Subcutaneous adipose tissue (tissue), 4 donors: ENCODE data around the gene CCDC159. TPM values are rescaled to one million over a fixed set of nuclear protein-coding genes. Genes with fewer than 3 reads are reported as not detected.

Source experiments
- total RNA-seq, 4 donors: library from RNA; depleted of rRNA; stranded (reverse); fragments of >200 nt; gene quantifications; one replicate each; pipeline ENCODE4 v1.1.0, GENCODE V29; 2016
- TF ChIP-seq, protein P1 (sequence below): fragments of 450-650 bp; IDR thresholded peaks from one replicate; pipeline ENCODE4 v1.5.1; 2016; ENCODE audit warnings: low read depth, mild to moderate bottlenecking, control low read depth, antibody characterized with exemption, moderate library complexity

Gene CCDC159
- total RNA-seq, 4 donors from 2014 or later = 4.6 to 33.2 (median 15.7) TPM

DNA sequence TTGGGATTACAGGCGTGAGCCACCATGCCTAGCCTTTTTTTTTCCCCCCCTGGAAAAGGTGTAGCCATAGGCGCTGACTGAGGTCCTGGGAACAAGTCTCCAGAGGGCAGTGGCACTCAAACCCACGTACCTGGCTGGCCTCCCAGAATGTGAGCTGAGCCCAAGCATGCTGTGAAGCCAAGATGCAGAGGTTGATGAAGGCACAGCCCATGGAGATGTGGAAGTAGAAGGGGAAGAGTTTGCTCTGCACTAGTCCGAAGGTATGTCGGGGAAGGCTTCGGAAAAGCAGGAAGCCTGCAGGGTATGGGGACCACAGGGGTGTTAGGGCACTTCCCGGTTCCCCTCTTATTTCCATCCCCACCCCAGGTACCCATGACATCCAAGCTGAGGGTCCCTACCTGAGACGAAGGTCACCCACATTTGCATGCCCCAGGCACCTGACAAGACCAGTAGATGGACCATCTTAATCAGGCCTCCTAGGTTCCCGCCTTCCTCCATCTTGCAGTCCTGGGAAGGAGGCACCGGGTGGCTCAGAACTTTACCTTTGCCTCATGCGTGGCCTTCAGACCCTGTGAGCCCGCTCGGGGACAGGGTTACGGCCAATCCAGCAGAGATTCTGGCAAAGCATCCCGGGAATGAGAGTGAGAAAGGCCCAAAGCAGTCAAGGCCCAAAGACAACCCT is 1.1 kb upstream of the CCDC159 start:
- TF ChIP-seq, protein P1, sequence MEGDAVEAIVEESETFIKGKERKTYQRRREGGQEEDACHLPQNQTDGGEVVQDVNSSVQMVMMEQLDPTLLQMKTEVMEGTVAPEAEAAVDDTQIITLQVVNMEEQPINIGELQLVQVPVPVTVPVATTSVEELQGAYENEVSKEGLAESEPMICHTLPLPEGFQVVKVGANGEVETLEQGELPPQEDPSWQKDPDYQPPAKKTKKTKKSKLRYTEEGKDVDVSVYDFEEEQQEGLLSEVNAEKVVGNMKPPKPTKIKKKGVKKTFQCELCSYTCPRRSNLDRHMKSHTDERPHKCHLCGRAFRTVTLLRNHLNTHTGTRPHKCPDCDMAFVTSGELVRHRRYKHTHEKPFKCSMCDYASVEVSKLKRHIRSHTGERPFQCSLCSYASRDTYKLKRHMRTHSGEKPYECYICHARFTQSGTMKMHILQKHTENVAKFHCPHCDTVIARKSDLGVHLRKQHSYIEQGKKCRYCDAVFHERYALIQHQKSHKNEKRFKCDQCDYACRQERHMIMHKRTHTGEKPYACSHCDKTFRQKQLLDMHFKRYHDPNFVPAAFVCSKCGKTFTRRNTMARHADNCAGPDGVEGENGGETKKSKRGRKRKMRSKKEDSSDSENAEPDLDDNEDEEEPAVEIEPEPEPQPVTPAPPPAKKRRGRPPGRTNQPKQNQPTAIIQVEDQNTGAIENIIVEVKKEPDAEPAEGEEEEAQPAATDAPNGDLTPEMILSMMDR = no peak

DNA sequence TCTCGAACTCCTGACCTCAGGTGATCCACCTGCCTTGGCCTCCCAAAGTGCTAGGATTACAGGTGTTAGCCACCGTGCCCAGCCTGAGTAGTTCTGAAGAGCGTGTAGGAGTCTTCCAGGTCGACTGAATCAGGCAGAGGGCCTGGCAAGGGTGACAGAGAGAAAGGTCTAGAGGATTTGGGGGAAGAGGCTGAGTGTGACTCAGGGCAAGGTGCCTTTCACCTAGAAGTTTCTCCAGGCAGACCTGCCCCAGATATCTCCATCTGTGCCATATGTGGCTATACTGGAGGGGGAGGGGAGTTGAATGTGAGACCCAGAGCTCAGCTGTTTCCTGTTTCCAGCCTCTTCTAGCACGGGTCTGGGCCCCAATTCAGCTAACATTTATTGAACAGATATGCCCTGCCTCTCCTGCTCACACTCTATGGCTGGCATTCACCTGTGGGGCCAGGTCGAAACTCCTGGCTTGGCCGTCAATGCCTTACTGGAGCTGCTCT is 1.3 kb downstream of the CCDC159 start:
- TF ChIP-seq, protein P1 = no peak

DNA sequence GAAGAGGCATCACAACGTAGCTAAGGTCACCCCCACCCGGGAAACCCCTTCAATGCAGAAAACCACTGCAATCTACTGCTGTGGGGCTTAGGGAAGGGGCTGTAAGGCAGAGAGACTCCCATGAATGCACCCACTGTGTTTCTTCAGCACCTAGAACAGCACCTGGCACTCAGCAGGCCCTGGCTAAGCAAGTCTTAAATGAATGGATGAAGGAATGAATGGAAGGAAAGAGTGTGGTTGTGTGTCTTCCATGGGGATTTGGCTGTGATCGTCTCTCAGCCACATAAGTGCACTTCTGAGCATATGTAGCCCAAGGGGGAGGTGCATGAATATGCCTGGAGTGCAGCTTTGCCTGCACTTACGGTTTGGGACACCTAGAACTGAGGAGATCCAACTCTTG is 2.9 kb downstream of the CCDC159 start:
- TF ChIP-seq, protein P1 = no peak

DNA sequence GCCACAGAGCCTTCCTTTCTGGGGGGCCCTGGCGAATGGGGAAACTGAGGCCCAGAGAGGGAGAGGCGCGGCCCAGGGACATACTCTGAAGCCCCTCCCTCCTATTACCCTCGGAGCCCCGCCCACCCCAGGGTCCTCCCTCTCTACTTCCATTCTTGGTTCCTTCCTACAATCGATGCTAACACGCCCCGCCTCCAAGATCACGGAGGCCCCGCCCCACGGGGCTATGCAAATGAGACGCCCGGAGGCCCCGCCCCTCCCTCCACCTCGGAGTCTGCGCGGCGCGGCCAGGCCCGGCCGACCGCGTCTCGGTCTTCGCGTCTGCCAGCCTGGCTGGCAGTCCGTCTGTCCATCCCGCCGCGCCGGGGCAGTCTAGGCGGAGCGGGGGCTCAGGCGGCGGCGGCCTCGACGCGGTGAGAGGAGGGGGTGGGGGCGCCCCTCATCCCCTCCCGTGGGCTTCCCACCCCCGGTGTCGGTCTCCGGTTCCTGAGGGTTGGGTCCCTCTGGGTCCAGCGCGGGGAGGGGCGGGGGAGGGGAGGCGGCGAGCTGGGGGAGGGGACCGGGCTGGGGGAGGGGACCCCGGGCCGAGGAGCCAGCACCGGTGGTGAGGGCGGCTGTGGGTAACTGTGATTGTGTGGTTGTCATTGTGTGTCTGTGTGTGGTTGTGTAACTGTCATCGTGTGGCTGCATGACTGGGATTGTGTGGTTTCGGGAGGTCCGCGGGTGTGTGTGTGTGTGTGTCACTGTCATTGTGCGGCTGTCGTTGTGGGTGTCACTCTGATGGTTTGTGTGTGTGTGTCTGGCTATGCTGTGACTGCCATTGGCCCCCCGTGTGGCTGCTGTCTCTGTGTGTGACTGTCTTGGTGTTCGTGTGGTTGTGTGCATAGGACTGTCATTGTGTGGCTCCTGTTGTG is 9.1 kb downstream of the CCDC159 start, which contains the start of gene PLPPR2:
Gene PLPPR2 (plus strand): TSS at position 273 of the 914 bp plus-strand sequence. CDS start 2,242 bp downstream, outside the sequence.
- TF ChIP-seq, protein P1 = no peak

DNA sequence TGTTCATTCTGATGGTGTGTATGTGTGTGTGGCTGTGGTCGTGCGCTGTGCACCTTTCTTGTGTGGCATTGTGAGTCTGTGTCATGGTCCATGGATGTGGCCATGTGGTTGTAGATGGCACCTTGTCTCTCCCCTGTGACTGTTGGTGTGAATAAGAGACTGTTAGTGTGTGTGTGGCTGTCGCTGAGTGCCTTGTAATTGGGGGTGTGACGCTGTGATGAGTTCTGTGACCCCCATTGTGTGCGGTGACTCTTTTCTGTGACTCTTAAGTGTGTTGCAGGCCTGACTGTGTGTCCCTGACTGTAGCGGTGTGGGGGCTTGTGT is 9.7 kb downstream of the CCDC159 start:
- TF ChIP-seq, protein P1 = no peak

DNA sequence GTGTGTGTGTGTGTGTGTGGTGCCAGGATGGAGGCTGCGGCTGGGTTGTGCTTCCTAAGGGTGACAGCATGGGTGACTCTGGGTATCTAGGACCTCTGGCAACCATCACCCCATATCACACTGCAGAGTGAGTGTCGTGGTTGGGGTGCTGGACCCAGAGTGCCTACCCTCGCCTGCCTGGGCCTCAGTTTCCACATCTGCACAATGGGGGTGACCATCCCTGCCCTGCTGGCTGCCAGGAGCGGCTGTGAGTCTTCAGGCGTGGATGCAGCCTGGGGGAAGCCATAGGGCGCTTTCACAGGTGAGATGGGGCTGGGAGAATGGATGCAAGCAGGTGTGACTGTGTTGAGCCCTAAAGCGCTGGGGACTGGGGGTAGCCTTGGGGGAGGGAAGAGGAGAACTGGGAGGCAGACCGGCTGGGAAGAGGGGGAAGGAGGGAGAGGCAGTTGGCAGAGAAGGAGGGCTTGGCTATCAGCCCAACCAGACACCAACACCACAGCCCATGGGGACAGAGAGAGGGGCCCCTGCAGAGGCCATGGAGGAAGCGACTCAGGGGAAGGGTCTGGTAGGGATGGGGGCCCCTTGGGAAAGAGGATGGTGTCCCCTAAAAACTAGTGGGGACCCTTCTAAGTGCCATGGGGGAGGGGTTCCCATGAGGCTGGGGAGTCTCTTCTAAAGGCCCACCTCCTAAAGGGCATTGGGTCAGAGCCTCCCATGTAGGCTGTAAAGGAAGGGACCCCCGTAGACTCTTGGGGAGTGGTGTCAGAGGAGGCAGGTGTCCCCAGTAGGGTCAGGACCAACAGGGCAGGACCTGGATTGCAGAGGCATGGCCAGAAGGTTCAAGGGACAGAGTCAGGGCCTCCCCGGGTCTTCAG is 10.6 kb downstream of the CCDC159 start:
- TF ChIP-seq, protein P1 = no peak
